NT2/D1 (cell line): ENCODE data around the gene PLXNA4.

ENCODE experiments used
- DNase-seq: peaks from one replicate; pipeline ENCODE4 v3.0.0-alpha.2; 2011; ENCODE audit warnings: low read depth, low spot score
- H3K27me3 ChIP-seq: 2 replicates; pipeline ENCODE4 v1.6.0; 2011; ENCODE audit warnings: mild to moderate bottlenecking; ENCODE audit not compliant: insufficient read length, insufficient read depth
- H3K36me3 ChIP-seq: 2 replicates; pipeline ENCODE4 v1.6.1; 2011; ENCODE audit warnings: mild to moderate bottlenecking, low read length, mixed read lengths; ENCODE audit not compliant: insufficient read depth, insufficient read length
- H3K4me1 ChIP-seq: 2 replicates; pipeline ENCODE4 v1.5.1; 2011; ENCODE audit not compliant: insufficient read depth, insufficient read length
- H3K4me3 ChIP-seq: 2 replicates; pipeline ENCODE4 v1.5.1; 2011; ENCODE audit warnings: low read depth; ENCODE audit not compliant: insufficient read length
- H3K9ac ChIP-seq: 2 replicates; pipeline ENCODE4 v1.6.0; 2011; ENCODE audit warnings: low read depth; ENCODE audit not compliant: insufficient read length
- H3K9me3 ChIP-seq: 2 replicates; pipeline ENCODE4 v1.5.1; 2011; ENCODE audit warnings: mild to moderate bottlenecking, low read length; ENCODE audit not compliant: insufficient read depth
- SUZ12 ChIP-seq: IDR thresholded peaks from 2 replicates; pipeline ENCODE4 v1.6.1; 2011; ENCODE audit not compliant: insufficient read length, insufficient read depth; ENCODE audit errors: extremely low read depth
- YY1 ChIP-seq: IDR thresholded peaks from 2 replicates; pipeline ENCODE4 v1.6.1; 2011; ENCODE audit not compliant: insufficient read length, insufficient read depth
- ZNF274 ChIP-seq: IDR thresholded peaks from 2 replicates; pipeline ENCODE4 v1.6.1; 2011; ENCODE audit warnings: mild to moderate bottlenecking, low read depth, low read length

PLXNA4 gene

GRCh38 chr7:132199626-132200025 is 376.6 kb downstream of the PLXNA4 start:
- H3K27me3 ChIP-seq = no peaks in the 10 kb centered on the region
- TF ChIP-seq SUZ12 (no peak), ZNF274 (no peak), YY1 (no peak)
- no peaks in the 10 kb centered on the region for H3K36me3 ChIP-seq
- H3K9ac ChIP-seq = no peak overlapping the region
- no peak overlapping the region for H3K4me3 ChIP-seq
- no peaks in the 10 kb centered on the region for H3K9me3 ChIP-seq
- DNase-seq = no peak
- no peaks in the 10 kb centered on the region for H3K4me1 ChIP-seq

GRCh38 chr7:132197772-132198171 is 378.5 kb downstream of the PLXNA4 start:
- no peaks in the 10 kb centered on the region for H3K27me3 ChIP-seq
- H3K36me3 ChIP-seq = no peaks in the 10 kb centered on the region
- no peak for DNase-seq
- no peak overlapping the region for H3K4me3 ChIP-seq
- no peak for TF ChIP-seq SUZ12
- TF ChIP-seq ZNF274 = no peak
- no peak for TF ChIP-seq YY1
- H3K4me1 ChIP-seq = no peaks in the 10 kb centered on the region
- H3K9me3 ChIP-seq = no peaks in the 10 kb centered on the region
- no peak overlapping the region for H3K9ac ChIP-seq

GRCh38 chr7:132193898-132194297 is 382.4 kb downstream of the PLXNA4 start:
- no peak overlapping the region for H3K4me3 ChIP-seq
- TF ChIP-seq SUZ12 = no peak
- no peak for TF ChIP-seq YY1
- TF ChIP-seq ZNF274 = no peak
- no peaks in the 10 kb centered on the region for H3K4me1 ChIP-seq
- H3K27me3 ChIP-seq = no peaks in the 10 kb centered on the region
- no peaks in the 10 kb centered on the region for H3K9me3 ChIP-seq
- no peak overlapping the region for H3K9ac ChIP-seq
- DNase-seq = no peak
- no peaks in the 10 kb centered on the region for H3K36me3 ChIP-seq

GRCh38 chr7:132192809-132193208 is 383.5 kb downstream of the PLXNA4 start:
- TF ChIP-seq ZNF274 (no peak), YY1 (no peak), SUZ12 (no peak)
- Histone ChIP-seq H3K36me3 (no peaks in the 10 kb centered on the region), H3K4me1 (no peaks in the 10 kb centered on the region), H3K4me3 (no peak overlapping the region), H3K9me3 (no peaks in the 10 kb centered on the region), H3K27me3 (no peaks in the 10 kb centered on the region), H3K9ac (no peak overlapping the region)
- no peak for DNase-seq

GRCh38 chr7:132191418-132191817 is 384.9 kb downstream of the PLXNA4 start:
- no peak overlapping the region for H3K4me3 ChIP-seq
- no peaks in the 10 kb centered on the region for H3K36me3 ChIP-seq
- peaks cover 13% of the 10 kb centered on the region for H3K9me3 ChIP-seq
- no peaks in the 10 kb centered on the region for H3K4me1 ChIP-seq
- no peak overlapping the region for H3K9ac ChIP-seq
- no peak for DNase-seq
- no peak for TF ChIP-seq ZNF274
- no peak for TF ChIP-seq SUZ12
- TF ChIP-seq YY1 = no peak
- no peaks in the 10 kb centered on the region for H3K27me3 ChIP-seq

GRCh38 chr7:132190683-132191082 is 385.6 kb downstream of the PLXNA4 start:
- no peak for TF ChIP-seq ZNF274
- no peak for TF ChIP-seq YY1
- no peak for TF ChIP-seq SUZ12
- H3K27me3 ChIP-seq = no peaks in the 10 kb centered on the region
- H3K4me1 ChIP-seq = no peaks in the 10 kb centered on the region
- H3K9me3 ChIP-seq = peaks cover 15% of the 10 kb centered on the region
- no peak overlapping the region for H3K9ac ChIP-seq
- no peaks in the 10 kb centered on the region for H3K36me3 ChIP-seq
- no peak overlapping the region for H3K4me3 ChIP-seq
- DNase-seq = no peak

GRCh38 chr7:132189881-132190280 is 386.4 kb downstream of the PLXNA4 start:
- TF ChIP-seq SUZ12 = no peak
- TF ChIP-seq YY1 = no peak
- no peaks in the 10 kb centered on the region for H3K36me3 ChIP-seq
- peaks cover 15% of the 10 kb centered on the region for H3K9me3 ChIP-seq
- no peaks in the 10 kb centered on the region for H3K4me1 ChIP-seq
- no peak overlapping the region for H3K9ac ChIP-seq
- H3K4me3 ChIP-seq = no peak overlapping the region
- no peaks in the 10 kb centered on the region for H3K27me3 ChIP-seq
- no peak for DNase-seq
